ENCODE results near the gene DNA2. TPM values are rescaled to one million over a fixed set of nuclear protein-coding genes. Genes with fewer than 3 reads are reported as not detected.

Gene DNA2
- total RNA-seq, 1 donor from 2014 or later = 85.4 TPM

- no peak overlapping the region for H3K4me2 ChIP-seq
- Mint-ChIP-seq H3K27me3 (ENCODE audit: insufficient read depth, low read depth) (peaks cover 6% of the 10 kb centered on the region), H3K27ac (no peak overlapping the region), H3K9me3 (no peaks in the 10 kb centered on the region), H3K4me1 (no peaks in the 10 kb centered on the region), H3K4me3 (no peak overlapping the region), H3K36me3 (peaks cover 28% of the 10 kb centered on the region)
- no peaks in the 10 kb centered on the region for H3K4me1 ChIP-seq
- peaks cover 19% of the 10 kb centered on the region for H3K36me3 ChIP-seq
- no peaks in the 10 kb centered on the region for H3K9me3 ChIP-seq (ENCODE audit: low read depth)
- no peak for DNase-seq (ENCODE audit: low spot score)
- H3K4me3 ChIP-seq = no peak overlapping the region
- no peaks in the 10 kb centered on the region for H3K79me2 ChIP-seq (ENCODE audit: low read depth)
- H3K9ac ChIP-seq = no peak overlapping the region
- H3K27ac ChIP-seq = no peak overlapping the region
- no peaks in the 10 kb centered on the region for H4K20me1 ChIP-seq (ENCODE audit: low read depth)
- no peak for TF ChIP-seq CTCF (IDR thresholded peaks at IDR 0.05)
- no peak for TF ChIP-seq EZH2 (IDR thresholded peaks at IDR 0.05)
- no peak for TF ChIP-seq EZH2phosphoT487 (IDR thresholded peaks at IDR 0.05)
- no peaks in the 10 kb centered on the region for H3K27me3 ChIP-seq
- peaks cover 9% of the 10 kb centered on the region for H3F3A ChIP-seq (ENCODE audit: low read depth)
- H2AFZ ChIP-seq (replicated peaks) = no peak overlapping the region
Measured at GRCh38 chr10:68419376-68419775, 52.4 kb downstream of the DNA2 start.

- no peaks in the 10 kb centered on the region for H3K27me3 ChIP-seq
- Mint-ChIP-seq H3K9me3 (no peaks in the 10 kb centered on the region), H3K4me3 (no peak overlapping the region), H3K4me1 (peaks cover 19% of the 10 kb centered on the region), H3K27me3 (ENCODE audit: insufficient read depth, low read depth) (no peaks in the 10 kb centered on the region), H3K27ac (no peak overlapping the region), H3K36me3 (peaks cover 11% of the 10 kb centered on the region)
- no peak for DNase-seq (ENCODE audit: low spot score)
- peaks cover 51% of the 10 kb centered on the region for H3F3A ChIP-seq (ENCODE audit: low read depth)
- peaks cover under 1% of the 10 kb centered on the region for H3K36me3 ChIP-seq
- TF ChIP-seq EZH2phosphoT487 (IDR thresholded peaks at IDR 0.05) (no peak), EZH2 (IDR thresholded peaks at IDR 0.05) (no peak), CTCF (IDR thresholded peaks at IDR 0.05) (no peak)
- no peak overlapping the region for H3K4me3 ChIP-seq
- H4K20me1 ChIP-seq (ENCODE audit: low read depth) = peaks cover 12% of the 10 kb centered on the region
- H3K9me3 ChIP-seq (ENCODE audit: low read depth) = no peaks in the 10 kb centered on the region
- no peak overlapping the region for H2AFZ ChIP-seq (replicated peaks)
- no peak overlapping the region for H3K9ac ChIP-seq
- H3K27ac ChIP-seq = no peak overlapping the region
- no peak overlapping the region for H3K4me2 ChIP-seq
- H3K79me2 ChIP-seq (ENCODE audit: low read depth) = peaks cover 28% of the 10 kb centered on the region
- H3K4me1 ChIP-seq = peaks cover 14% of the 10 kb centered on the region
Measured at GRCh38 chr10:68408898-68409518, 62.8 kb downstream of the DNA2 start.

- peaks cover 49% of the 10 kb centered on the region for H3K79me2 ChIP-seq (ENCODE audit: low read depth)
- Mint-ChIP-seq H3K36me3 (peaks cover 3% of the 10 kb centered on the region), H3K4me3 (peak within 1 kb of the TSS; percentile 93)
Measured at GRCh38 chr10:68406815-68407548, 64.8 kb downstream of the DNA2 start, which contains the start of gene RUFY2. TSS of gene RUFY2 (minus strand) at chr10:68407277. CDS start at chr10:68407189, 88 bp downstream.

More at GRCh38 chr10:68406815-68407548, 64.8 kb downstream of the DNA2 start, which contains the start of gene RUFY2:
- no peaks in the 10 kb centered on the region for H3K9me3 Mint-ChIP-seq
- no peaks in the 10 kb centered on the region for H3K27me3 ChIP-seq
- H3K4me1 Mint-ChIP-seq = peaks cover 19% of the 10 kb centered on the region
- peaks cover 14% of the 10 kb centered on the region for H3K4me1 ChIP-seq
- peak within 1 kb of the TSS; percentile 77 for H3K9ac ChIP-seq
- H3K27me3 Mint-ChIP-seq (ENCODE audit: insufficient read depth, low read depth) = no peaks in the 10 kb centered on the region
- H4K20me1 ChIP-seq (ENCODE audit: low read depth) = peaks cover 15% of the 10 kb centered on the region
- peak within 1 kb of the TSS; percentile 93 for H3K27ac ChIP-seq
- no peaks in the 10 kb centered on the region for H3K36me3 ChIP-seq
- H3K4me2 ChIP-seq = peak within 1 kb of the TSS; percentile 90
- peak within 1 kb of the TSS; percentile 95 for H2AFZ ChIP-seq (replicated peaks)
- TF ChIP-seq EZH2 (IDR thresholded peaks at IDR 0.05) (no peak), EZH2phosphoT487 (IDR thresholded peaks at IDR 0.05) (no peak), CTCF (IDR thresholded peaks at IDR 0.05) (peak; percentile 65)
- peaks cover 39% of the 10 kb centered on the region for H3F3A ChIP-seq (ENCODE audit: low read depth)
- DNase-seq (ENCODE audit: low spot score) = peak; percentile 93
- no peaks in the 10 kb centered on the region for H3K9me3 ChIP-seq (ENCODE audit: low read depth)
- peak within 1 kb of the TSS; percentile 91 for H3K4me3 ChIP-seq
- H3K27ac Mint-ChIP-seq = peak within 1 kb of the TSS; percentile 92
